SU-DHL-6 (cell line): Measurements from ENCODE around the gene CHORDC1.

Source experiments
- EZH2phosphoT487 ChIP-seq: fragments of 200-600 bp; sonication (generic), shearing (Covaris generic); conservative IDR thresholded peaks from 2 replicates; pipeline ENCODE4 v1.6.1; 2018; ENCODE audit warnings: mild to moderate bottlenecking, antibody characterized with exemption, low read length, moderate library complexity, mixed read lengths
- TF ChIP-seq, protein P1 (sequence below): fragments of 200-600 bp; sonication (generic); IDR thresholded peaks from one replicate; pipeline ENCODE4 v1.5.1; 2017; ENCODE audit warnings: antibody characterized with exemption, mild to moderate bottlenecking, low read length, moderate library complexity; ENCODE audit not compliant: insufficient read depth, poor library complexity, severe bottlenecking

DNA sequence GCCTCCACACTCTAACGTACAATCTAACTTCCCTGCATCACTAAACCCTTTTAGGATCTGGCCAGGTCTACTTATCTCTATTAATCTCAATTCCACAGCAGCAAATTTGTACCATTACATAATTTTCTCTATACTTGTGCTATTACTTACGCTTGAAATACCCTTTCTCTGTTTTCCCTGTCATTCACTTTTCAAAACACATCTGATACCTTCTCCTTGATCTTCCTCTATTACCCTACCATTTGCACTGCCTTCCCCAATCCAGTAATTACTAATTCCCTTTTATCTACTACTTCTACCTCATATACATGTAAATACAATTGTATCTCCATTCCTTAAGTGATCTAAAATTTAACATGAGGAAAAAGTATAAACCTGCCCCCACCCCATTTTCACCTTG is 14.0 kb downstream of the CHORDC1 start:
- TF ChIP-seq, protein P1, sequence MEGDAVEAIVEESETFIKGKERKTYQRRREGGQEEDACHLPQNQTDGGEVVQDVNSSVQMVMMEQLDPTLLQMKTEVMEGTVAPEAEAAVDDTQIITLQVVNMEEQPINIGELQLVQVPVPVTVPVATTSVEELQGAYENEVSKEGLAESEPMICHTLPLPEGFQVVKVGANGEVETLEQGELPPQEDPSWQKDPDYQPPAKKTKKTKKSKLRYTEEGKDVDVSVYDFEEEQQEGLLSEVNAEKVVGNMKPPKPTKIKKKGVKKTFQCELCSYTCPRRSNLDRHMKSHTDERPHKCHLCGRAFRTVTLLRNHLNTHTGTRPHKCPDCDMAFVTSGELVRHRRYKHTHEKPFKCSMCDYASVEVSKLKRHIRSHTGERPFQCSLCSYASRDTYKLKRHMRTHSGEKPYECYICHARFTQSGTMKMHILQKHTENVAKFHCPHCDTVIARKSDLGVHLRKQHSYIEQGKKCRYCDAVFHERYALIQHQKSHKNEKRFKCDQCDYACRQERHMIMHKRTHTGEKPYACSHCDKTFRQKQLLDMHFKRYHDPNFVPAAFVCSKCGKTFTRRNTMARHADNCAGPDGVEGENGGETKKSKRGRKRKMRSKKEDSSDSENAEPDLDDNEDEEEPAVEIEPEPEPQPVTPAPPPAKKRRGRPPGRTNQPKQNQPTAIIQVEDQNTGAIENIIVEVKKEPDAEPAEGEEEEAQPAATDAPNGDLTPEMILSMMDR = no peak
- no peak for TF ChIP-seq EZH2phosphoT487
